GM21423 (cell line): ENCODE results near the gene ZNF503.
"Not testable (repeated sequence)": the region's sequence is repeated elsewhere in the genome, so short reads cannot be mapped to it uniquely, and the experiment has no call there.

ENCODE experiments used
- ATAC-seq: cut with Tn5 transposase; IDR thresholded peaks from one replicate; pipeline ENCODE4 v1.9.1; 2021; ENCODE audit warnings: mild to moderate bottlenecking, moderate library complexity; ENCODE audit not compliant: unreplicated experiment

Gene ZNF503

DNA sequence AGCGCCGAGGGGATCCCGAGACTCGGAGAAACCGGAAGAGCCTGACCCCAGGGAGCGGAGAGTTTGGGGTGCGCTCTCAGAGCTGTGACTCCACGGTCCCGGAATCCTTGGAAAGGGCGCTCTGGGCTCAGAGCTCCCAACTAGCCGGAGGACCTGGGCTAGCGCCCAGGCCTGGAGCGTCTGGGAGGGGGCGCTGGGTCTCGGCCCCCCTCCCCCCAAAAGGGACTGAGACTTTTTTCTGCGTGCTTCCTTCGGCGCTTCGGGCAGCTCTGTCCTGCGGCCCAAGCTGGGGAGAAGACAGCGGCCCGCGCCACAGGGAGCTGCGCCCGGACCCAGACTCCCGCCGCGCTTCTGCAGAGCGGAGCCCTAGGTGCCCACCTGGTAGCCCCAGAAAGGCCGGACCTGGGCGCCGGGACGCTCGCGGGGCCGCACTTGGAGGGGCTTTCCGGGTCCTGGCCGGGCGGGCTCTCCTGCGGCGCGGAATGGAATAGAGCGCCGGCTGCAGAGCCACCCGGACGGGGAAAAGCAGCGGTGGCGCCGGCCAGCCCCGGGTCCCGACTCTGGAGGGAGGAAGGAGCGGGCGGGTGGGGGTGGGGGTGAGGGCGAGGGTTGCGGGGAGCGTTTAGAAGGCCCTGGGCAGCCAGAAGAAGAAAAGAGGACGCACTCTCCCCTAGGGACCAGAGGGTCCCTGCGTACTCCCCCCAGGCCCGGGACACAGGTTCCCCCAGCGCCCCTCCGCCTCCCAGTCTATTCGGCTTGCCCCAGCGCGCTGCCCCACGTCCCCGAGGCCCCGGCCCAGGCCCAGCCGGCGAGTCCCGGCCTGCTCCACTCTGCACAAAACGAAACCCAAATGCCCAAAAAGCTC, 4.7 kb downstream of the ZNF503 start:
- ATAC-seq, result no peak

DNA sequence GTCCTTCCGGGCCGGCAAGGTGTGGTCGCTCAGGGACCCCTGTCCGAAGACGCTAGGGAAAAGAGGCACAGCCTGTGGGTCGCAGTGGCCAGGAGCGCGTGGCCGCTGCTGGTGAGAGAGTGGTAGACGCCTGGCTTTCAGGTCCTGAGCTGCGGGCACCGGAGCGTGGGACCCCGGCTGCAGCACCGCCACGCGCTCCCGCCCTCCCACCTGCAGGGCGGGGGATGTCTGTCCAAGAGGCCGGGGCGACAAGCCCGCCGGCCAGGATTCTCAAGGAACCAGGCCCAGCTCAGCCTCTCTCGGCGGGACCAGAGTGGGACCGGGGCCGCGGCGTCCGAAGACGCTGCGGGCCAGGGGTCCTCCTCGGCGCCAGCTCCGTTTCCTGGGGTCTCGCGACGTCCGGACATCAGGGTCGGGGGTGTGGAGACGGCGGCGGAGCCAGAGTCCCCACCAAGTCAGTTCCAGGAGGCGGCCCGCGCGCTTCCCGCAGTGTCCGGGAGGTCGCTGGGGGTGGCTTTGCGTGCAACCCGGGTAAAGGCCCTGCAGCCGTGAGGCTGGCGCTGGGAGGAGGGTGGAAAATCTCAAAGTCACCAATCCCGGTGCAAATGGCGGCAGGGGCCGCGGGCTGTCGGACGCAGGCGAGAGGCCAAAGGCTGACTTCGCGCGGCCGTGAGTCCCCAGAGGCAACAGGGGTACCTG, 5.5 kb downstream of the ZNF503 start:
- ATAC-seq, result no peak

DNA sequence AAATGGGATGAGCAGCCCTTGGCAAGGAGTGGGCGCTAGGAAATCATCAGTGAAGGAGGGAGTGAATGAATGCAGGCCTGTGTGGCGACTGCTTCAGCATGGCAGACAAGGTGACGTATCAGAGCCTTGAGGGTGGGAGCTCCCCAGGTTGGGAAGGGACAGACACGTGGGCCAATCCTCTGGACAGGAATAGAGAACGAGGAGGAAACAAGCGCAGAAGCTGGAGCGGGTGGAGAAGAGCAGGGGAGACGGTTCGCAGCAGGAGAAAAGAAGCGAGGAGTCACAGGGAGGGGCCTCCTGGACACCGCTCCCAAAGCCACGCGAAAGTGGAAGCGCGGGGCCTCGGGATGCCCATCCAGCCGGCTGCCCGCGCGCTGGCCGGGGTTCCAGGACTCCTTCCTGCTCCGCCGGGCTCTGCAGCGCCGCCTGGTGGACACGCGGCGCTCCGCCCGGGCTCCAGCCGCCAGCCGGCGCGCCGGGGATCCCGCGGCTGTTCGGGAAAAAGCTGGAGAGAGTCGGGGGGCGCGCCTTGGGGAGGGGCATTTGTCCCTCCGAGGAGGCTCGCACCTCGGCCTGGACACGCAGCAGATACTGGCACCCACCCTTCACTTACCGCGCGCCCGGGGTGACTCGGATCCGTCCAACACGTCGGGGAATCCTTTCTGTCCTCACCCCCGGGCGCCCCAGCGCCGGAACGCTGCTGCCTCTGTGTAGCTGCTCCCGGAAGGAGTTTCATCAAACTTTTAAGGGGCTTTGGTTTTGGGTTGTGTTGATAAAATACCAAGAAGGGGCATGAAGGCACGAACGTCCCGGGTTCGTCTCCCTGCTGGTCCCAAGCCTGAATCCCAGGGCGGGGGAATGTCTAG, 6.3 kb downstream of the ZNF503 start:
- no peak for ATAC-seq

DNA sequence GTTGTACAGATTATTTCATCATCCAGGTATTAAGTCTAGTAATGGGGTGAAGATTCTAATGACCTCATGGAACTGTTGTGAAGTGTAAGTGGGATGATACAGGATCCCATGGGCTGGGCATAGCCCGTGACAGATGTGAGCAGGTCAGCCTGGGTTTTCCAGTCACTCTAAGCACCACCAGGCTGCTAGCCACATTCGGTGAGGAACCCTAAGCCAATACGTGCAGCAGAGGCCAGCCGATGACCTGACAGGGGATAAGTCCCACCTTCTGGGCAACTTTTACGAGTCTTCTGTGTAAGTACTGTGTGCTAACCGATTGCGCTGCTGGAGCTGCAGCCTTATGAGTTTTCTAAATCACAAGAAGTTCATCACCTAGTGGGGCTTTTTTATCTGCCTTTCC, 7.3 kb downstream of the ZNF503 start:
- ATAC-seq, result no peak

DNA sequence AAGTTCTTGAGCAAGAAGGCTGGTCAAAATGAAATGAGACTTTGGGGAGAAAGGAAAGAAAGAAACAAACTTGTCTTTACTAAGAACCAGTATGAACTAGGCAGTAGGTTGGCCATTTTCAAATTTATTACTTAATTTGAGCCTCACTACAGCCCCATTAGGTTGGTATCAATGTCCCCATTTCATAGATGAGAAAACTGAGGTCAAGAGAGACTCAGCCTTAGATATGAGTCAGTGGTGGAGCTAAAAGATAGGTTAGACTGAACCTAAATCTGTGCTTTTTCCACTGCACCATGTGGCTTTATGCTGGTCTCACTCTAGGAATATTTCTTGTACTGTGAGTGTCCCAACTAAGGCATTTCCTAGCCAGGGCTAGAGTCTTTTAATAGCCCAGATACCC, 8.8 kb downstream of the ZNF503 start:
- no peak for ATAC-seq

DNA sequence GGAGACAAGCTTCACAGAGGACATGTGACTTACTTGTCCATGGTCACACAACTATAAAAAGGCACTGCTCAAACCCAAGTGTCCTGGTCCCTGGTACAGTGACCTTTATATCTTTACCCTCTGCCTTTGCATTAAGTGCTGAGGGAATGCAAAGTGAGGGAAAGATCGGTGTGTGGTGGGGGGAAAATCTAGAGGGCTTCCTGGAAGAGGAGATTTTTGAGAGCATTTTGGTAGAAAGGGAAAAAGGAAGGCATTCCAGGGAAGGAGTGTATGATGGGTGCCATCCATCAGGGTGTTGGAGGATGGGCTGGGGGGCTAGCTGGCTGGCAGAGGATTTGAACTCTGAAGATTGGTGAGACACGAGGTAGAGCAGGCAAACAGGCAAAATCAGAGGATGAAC, 9.3 kb downstream of the ZNF503 start:
- ATAC-seq, result no peak

DNA sequence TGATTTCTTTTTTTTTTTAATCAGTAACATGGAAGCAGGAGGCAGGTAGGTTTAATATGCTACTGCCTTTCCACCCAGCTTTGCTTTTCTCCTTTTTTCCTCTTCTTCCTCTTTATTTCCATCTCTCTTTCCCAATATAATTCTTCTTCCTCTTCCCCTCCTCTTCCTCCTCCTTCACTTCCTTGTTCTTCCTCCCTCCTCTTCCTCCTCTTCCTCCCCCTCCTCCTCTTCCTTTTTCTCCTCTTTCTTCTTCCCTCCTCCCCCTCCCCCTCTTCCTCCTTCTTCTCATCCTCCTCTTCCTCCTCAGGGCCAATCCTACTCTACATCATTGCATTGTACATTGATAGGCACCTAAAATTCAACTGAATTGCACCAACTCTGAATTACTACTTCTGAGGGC, 11.4 kb downstream of the ZNF503 start:
- ATAC-seq, result no peak

DNA sequence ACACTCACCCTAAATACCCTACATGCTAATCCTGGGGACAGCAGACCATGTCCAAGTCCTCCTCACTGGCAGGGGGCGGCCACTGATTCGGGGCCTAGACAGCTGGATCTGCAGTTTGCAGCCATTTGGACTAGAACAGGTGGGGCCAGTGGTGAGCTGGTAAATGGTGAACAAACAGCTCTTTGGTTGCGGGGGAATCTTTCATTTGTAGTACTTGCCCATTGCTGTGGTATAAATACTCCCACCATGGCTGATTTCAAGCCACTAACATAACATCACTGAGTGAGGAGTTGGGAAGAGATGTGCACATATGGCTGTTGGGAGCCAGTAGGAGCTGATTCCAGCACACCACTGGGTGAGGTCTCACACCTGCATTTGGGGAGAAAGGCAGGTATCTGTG, 13.5 kb downstream of the ZNF503 start:
- no peak for ATAC-seq

DNA sequence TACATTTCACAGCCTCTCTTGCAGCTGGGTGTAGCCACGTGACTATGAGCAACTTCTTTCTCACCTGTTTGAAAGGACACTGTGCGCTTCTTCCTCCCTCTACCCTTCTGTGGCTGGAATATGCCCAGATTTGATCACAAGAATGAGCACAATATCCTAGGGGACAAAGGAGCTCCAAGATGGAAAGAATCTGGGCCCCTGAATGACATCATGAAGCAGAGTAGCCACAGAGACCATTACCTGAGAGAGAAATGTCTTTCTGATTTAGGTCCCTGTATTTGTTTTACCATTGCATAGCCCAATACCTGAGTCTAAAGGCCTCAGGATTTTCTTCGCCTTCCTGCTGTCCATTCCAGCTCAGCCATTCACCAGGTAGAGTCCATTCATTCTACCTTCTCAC, 15.4 kb downstream of the ZNF503 start:
- no peak for ATAC-seq

DNA sequence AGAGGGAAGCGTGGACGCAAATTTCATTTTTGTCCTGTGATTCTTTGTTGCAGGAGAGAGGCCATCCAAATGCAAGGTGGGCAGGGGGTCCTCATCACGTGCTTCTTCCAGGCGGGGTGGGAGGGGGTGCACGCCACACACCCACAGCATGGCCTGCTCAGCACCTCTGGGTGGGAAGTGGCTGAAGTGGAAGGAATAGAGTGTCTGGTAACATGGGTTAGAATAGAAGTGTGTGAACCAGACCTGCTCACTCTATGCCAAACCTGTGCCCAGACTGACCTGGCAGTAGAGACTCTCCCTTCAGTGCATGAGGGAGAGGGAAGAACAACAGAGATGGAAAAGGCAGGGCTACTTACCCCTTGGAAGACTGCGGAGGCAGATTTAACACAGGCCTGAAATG, 21.7 kb downstream of the ZNF503 start:
- ATAC-seq, result no peak

DNA sequence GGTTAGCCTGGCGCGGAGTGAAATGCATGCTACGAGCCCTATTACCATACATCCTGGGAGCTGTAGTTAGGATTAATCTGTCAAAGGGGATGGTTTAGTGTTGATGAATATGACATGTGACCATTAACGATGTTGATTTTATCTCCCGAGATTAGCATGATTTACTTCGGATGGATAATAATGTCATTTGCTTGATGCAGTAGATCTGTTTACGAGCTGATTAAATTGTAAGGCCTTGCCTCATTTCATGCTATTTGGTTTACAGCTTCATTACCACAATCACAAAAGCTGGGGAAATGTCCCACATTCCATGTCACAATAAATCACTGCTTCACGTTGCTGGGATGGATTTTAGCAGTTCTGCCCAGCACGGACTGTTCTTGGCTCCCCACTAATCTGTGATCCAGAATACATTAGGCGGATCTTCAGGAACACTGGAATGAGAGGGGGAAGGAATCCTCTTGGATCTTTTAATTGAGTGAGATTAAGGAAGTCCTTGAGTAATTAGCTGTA, 22.3 kb downstream of the ZNF503 start:
- ATAC-seq, result no peak

DNA sequence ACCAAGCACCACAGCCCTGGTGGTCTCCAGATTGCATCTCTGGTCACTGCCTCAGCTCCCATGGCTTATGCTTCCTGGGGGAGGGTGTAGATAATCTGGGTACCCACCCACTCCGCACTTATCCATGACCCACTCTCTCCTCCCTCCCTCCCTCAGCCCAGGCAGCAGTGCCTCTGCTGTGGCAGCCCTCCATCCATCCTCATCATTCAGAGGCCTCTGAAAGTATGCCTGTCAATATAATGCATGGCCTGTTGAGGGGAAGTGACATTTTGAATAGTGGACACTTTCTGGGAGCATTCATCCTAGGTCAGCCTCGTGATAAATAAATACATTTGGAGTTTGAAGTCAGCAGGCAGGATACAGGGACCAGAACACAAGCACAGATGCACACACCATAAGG, 23.2 kb downstream of the ZNF503 start:
- ATAC-seq, result no peak

DNA sequence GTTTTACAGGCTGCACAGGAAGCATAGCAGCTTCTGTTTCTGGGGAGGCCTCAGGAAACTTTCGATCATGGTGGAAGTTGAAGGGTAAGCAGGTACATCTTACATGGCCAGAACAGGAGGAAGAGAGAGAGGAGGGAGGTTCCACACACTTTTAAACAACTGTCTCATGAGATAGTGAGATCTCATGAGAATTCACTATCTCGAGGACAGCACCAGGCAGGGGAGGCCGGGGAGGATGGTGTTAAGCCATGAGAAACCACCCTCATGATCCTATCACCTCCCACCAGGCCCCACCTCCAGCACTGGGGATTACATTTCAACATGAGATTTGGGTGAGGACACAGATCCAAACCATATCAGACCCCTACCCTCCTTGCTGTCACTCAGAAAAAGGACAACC, 23.7 kb downstream of the ZNF503 start:
- ATAC-seq, result no peak

DNA sequence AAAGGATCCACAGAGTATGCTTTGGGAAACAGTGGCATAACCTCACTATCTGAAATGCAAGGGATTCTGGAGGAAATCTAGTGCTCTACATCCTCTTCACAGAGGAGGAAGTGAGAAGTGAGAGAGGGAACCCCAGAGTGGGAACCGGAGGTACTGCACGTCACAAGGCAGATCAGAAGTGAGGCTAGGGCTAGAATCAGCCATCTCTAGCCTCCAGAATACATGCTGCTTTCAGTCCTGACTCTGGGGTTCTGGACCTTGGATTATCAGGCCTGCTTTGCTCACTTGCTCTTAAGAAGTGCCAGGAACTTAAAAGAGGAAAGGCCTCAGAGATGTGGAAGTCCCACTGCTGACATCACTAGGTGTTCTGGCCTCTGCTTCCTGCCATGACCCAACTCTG, 25.7 kb downstream of the ZNF503 start:
- peak; percentile 88 for ATAC-seq

DNA sequence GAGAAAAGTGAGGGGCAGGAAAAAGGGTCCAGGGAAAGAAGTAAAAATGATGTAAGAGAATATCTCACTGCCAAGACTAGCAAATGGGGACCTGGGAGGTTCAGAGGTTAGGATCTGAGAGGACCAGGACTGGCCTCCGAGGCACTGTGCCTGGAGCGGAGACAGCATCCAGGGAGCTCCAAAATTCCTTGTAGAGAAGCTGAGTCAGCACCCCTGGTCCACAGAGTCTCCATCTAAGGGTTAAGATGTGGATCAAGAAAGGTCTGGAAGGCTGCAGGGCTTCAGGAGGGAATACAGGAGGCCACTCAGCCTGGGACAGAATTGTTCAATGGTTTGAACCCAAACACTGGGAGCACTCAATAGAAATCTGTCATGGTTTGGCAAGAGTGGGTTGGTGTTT, 30.6 kb downstream of the ZNF503 start:
- no peak for ATAC-seq

DNA sequence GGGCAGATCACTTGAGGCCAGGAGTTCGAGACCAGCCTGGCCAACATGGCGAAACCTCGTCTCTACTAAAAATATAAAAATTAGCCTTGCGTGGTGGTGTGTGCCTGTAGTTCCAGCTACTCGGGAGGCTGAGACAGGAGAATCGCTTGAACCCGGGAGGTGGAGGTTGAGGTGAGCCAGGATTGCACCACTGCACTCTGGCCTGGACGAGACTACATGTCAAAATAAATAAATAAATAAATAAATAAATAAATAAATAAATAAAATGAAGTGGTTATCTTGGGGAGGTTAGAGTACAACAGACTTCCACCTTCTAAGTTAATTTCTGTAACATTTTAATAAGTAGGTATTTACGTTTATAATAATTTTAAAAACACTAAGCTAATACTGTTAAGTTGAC, 31.7 kb downstream of the ZNF503 start:
- not testable (repeated sequence) for ATAC-seq

DNA sequence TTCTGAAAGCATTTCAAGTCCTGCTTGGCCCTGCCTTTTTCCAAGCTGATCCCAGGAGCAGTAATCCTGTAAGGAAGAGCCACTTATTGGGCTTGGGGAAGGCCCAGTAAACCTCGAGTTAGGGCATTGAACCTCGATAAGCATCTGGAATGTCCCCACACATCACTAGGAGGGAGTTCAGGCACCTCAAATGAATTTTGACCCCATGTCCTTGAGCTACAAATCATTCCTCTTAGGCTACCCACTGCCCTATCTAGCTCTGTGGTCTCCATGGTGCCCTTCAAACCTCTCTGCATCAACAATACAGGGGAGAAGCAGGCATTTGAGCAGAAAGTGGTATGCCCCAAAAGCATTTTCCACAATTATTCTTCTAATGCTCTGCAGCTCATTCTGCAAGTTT, 33.7 kb downstream of the ZNF503 start:
- no peak for ATAC-seq

DNA sequence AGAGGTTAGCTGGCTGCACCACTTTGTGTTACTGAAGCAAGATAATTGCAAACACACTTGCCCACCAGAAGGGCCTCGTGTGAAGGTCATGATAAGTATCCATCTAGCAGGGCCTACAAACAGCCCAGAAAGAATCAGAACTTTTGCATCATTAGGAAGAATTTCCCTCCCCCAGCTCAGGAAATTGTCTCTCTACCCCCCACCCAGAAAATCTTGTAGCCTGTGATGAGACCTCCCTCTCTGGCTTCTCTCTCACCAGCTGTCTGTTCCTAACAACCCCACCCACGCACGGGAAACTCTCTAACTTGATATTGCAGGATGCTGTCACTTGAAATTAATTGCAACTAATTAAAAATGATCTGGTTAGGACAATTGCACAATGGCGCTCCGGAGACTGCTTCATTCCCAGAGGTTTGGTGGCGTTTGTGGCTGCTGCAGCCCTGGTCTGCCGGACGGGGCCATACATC, 34.5 kb downstream of the ZNF503 start:
- no peak for ATAC-seq

DNA sequence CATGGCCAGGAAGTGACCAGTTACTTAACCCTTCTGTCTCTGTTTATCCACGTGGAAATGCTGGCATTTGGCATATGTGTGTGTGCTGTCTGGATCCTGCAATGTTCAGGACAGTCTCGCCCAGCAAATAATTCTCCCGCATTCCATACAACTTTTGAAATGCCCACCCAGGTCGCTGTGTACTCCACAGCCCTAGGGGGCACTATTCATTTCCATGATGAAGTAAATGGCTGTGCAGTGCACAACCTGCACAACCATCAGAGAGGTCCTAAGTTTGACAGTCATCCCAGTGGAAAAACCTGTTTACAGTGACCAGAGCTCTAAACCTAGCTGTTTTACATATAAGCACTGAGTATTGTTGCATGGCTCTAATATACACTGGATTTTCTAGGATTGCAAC, 38.1 kb downstream of the ZNF503 start:
- no peak for ATAC-seq

DNA sequence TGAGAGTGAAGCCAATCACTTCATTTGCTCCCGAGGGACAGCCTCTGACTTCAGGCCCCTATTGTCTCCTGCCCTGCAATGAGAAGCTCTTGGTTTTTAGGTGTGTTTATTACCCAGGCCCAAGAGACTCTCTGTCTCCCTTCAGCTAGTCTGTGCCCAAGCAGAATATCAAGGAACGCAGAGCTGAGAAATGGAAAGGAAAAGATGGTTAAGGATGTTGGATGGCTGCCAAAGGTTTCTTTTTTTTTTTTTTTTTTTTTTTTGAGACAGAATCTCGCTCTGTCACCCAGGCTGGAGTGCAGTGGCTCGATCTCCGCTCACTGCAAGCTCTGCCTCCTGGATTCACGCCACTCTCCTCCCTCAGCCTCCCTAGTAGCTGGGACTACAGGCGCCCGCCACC, 41.7 kb downstream of the ZNF503 start:
- not testable (repeated sequence) for ATAC-seq

DNA sequence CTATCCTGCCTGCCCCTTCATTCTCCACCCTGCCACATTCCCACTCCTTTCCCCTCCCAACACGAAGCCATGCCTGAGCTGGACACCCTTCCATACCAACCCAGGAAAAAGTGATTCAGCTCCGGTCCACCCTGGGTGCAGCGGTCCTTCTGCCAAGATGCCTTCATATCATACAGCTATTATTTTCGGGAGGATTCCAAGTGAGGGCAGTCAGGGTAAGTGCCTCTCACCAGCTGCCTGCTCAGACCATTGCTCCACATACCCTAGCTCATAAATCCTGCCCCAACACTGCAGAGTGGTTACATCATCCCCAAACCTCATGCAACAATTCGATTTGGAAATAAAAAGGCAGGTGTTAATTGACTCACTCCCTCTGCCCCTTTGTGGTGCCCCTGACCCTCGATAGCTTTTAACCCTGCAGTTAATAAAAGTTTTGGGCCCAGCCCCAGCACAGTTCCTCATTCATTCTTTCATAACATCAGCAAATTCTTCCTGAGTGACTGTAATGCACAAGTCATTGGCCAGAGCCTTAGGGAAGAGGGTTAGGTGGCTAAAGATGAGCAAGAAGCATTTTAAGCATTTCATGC, 42.6 kb downstream of the ZNF503 start:
- no peak for ATAC-seq
